ENCODE results near the gene PGLYRP2. TPM values are rescaled to one million over a fixed set of nuclear protein-coding genes. Genes with fewer than 3 reads are reported as not detected.

The PGLYRP2 gene
- total RNA-seq, 6 donors from 2014 or later: not detected

GRCh38 chr19:15437355-15438123 lies 41.8 kb downstream of the PGLYRP2 start:
- Histone ChIP-seq H3K4me1 (peaks cover 0 to 9% (median 7%) of the 10 kb centered on the region in 4 donors), H3K9me3 (no peaks in the 10 kb centered on the region), H3K27ac (no peak overlapping the region), H3K4me3 (no peak overlapping the region), H3K36me3 (peaks cover 0 to 9% (median 2%) of the 10 kb centered on the region in 4 donors), H3K27me3 (no peaks in the 10 kb centered on the region)
- TF ChIP-seq POLR2AphosphoS5 (IDR thresholded peaks at IDR 0.05): no peak
- ATAC-seq (ENCODE audit: low FRiP score in 2 of 2): no peak
- no peak for DNase-seq
- WGBS, 2 donors: 71 to 76% methylated on average over 10 of the region's 10 CpGs

- ATAC-seq (ENCODE audit: low FRiP score in 2 of 2) (no peak), DNase-seq (no peak)
- H3K27me3 ChIP-seq: no peaks in the 10 kb centered on the region
- no peak overlapping the region for H3K4me3 ChIP-seq
- peaks cover 1 to 10% (median 9%) of the 10 kb centered on the region in 4 donors for H3K4me1 ChIP-seq
- no peaks in the 10 kb centered on the region for H3K9me3 ChIP-seq
- H3K27ac ChIP-seq: no peak overlapping the region
- WGBS, 2 donors: 95 to 96% methylated on average over 9 to 15 of the region's 15 CpGs
- TF ChIP-seq CTCF (IDR thresholded peaks at IDR 0.05): no peak
- peaks cover 0 to 9% (median 2%) of the 10 kb centered on the region in 4 donors for H3K36me3 ChIP-seq
Measured at GRCh38 chr19:15436826-15437110, 42.5 kb downstream of the PGLYRP2 start.

GRCh38 chr19:15436012-15436825 lies 43.1 kb downstream of the PGLYRP2 start:
- Histone ChIP-seq H3K4me3 (no peak overlapping the region), H3K27ac (no peak overlapping the region), H3K27me3 (no peaks in the 10 kb centered on the region), H3K36me3 (peaks cover 0 to 9% (median 2%) of the 10 kb centered on the region in 4 donors), H3K4me1 (peaks cover 7 to 16% (median 15%) of the 10 kb centered on the region in 4 donors), H3K9me3 (no peaks in the 10 kb centered on the region)
- ATAC-seq (ENCODE audit: low FRiP score in 2 of 2) (no peak), DNase-seq (no peak)
- 89 to 90% methylated on average over 9 to 10 of the region's 10 CpGs for WGBS, 2 donors
- TF ChIP-seq POLR2A (IDR thresholded peaks at IDR 0.05): no peak
- TF ChIP-seq POLR2AphosphoS5 (IDR thresholded peaks at IDR 0.05): no peak
- TF ChIP-seq EP300 (IDR thresholded peaks at IDR 0.05): no peak
- no peak for TF ChIP-seq CTCF (IDR thresholded peaks at IDR 0.05)

DNA sequence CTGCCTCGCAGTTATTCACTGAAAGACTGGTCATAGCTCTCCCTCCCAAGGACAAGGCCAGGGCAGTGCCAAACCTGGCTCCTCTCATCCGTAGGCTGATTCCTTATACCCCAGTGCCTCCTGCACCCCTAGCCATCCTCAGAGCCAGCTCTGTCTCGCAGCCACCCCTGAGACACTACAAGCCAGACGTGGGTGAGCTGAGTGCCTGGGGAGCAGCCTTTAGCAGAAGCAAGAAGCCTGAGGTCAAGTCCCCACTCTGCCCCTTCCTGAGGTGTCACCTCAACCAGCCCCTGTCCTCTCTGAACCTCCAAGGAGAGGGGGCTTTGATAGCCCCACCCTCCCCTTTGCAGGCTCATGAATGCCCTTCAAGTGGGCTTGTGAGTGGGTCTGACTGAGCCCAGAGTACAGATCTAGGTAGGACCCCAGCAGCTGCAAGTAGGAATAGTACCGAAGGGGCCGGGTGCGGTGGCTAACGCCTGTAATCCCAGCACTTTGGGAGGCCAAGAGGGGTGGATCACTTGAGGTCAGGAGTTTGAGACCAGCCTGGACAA lies 45.7 kb downstream of the PGLYRP2 start:
- no peak for DNase-seq
- peak overlapping the region in 3 of 4 donors; percentile 84 to 99 (median 97) for H3K4me3 ChIP-seq
- peaks cover 21 to 42% (median 32%) of the 10 kb centered on the region in 4 donors for H3K4me1 ChIP-seq
- no peaks in the 10 kb centered on the region for H3K9me3 ChIP-seq
- H3K27ac ChIP-seq: peak overlapping the region; percentile 84 to 92 (median 90)
- H3K27me3 ChIP-seq: no peaks in the 10 kb centered on the region
- TF ChIP-seq POLR2A (IDR thresholded peaks at IDR 0.05) (no peak), CTCF (IDR thresholded peaks at IDR 0.05) (no peak), EP300 (IDR thresholded peaks at IDR 0.05) (no peak), POLR2AphosphoS5 (IDR thresholded peaks at IDR 0.05) (no peak)
- WGBS, 2 donors: 72 to 84% methylated on average over 5 to 7 of the region's 8 CpGs
- peaks cover 0 to 20% (median 6%) of the 10 kb centered on the region in 4 donors for H3K36me3 ChIP-seq
- ATAC-seq (ENCODE audit: low FRiP score in 2 of 2): no peak

Measured in upper lobe of left lung (tissue), 6 donors.